Measurements from ENCODE around the gene HEATR1.

HEATR1 gene

GRCh38 chr1:236541710-236542109 is 62.6 kb downstream of the HEATR1 start:
- DNase-seq (ENCODE audit: low spot score) = no peak

DNA sequence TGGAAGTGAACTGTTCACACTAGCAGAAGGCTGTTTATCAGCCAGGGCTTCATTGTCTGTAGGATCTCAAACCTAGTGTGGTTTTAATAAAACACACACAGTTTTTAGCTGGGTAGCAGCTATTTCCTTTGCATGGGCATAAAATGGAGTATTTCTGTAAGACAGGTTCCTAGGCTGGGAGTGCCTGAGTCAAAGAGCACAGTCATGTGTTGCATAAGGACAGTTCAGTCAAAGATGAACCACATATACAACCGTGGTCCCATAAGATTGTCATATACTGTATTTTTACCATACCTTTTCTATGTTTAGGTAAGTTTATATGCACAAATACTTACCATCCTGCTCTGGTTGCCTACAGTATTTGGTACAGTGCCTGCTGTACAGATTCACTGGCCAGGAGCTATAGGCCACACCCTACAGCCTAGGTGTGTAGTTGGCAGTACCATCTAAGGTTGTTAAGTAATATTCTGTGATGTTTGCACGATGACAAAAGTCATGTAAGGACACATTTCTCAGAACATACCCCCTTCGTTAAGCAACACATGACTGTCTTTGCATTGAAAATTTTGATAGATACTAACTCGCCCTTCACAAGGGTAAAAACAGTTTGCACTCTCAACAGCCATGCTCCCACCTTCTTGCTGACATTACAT is 63.4 kb downstream of the HEATR1 start:
- no peak for DNase-seq (ENCODE audit: low spot score)

DNA sequence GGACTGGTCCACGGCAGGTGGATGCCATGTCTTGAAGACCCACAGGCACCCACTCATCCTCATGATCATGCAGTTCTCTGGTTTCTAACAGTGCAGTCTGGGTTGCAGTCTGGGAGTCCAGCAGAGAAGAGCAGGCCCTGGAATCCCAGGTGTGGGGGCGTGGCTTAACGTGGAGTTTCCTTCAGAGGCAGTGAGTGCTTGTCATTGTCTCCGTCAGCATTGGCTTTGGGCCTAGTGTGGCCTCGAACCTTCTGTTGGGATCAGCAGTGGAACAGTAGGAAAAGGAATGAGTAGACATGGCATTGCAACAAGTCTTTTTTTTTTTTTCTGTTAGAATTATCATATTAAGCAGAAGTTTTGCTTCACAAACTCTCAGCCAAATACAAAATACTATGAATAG is 67.8 kb downstream of the HEATR1 start:
- no peak for DNase-seq (ENCODE audit: low spot score)

GRCh38 chr1:236535662-236536161 is 68.6 kb downstream of the HEATR1 start:
- no peak for DNase-seq (ENCODE audit: low spot score)

- DNase-seq (ENCODE audit: low spot score) = no peak
Measured at GRCh38 chr1:236535190-236535589, 69.1 kb downstream of the HEATR1 start.

DNA sequence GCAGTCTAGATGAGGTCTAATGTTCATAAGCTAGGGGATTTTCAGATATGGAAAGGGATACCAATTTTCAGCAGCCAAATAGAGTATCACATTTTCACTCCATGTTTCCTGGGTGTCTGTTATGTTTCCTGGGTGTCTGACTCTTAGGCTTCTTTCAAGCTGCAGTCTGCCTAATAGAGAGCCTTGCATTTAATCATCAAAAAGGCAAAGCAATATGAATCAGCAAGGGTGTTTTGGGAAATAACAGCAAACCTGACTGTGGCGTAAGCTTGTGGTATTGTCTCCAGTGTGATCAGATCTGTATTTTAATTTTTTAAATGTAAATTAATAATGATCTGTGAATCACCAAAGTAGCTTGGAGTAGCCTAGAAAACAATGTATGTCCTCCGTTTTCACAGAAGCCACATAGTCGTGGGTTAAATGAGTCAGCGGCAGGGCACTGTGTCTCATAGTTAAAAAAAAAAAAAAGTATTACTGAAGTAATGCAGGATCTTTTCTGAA is 70.1 kb downstream of the HEATR1 start:
- no peak for DNase-seq (ENCODE audit: low spot score)

GRCh38 chr1:236532850-236533249 is 71.5 kb downstream of the HEATR1 start:
- no peak for DNase-seq (ENCODE audit: low spot score)

GRCh38 chr1:236530959-236531358 is 73.4 kb downstream of the HEATR1 start:
- DNase-seq (ENCODE audit: low spot score) = no peak

GRCh38 chr1:236530286-236530685 is 74.0 kb downstream of the HEATR1 start:
- no peak for DNase-seq (ENCODE audit: low spot score)

DNA sequence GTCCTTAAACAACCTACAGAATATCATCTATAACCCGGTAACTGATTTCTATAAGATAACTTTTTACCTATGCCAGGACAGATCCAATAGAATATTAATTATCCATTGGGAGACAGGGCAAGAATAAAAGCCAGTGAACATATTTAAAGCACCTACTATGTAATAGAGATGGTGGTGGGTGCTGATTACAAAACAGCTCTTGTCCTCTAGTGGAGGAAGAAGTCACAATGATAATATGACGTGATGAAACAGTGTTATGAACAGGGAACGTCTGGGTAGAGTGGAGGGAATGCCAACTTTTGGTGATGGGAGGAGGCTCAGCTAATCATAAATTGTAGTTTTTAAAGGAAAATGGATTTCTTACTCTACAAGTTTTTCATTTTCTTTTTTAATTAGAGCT is 78.2 kb downstream of the HEATR1 start:
- DNase-seq (ENCODE audit: low spot score) = no peak

DNA sequence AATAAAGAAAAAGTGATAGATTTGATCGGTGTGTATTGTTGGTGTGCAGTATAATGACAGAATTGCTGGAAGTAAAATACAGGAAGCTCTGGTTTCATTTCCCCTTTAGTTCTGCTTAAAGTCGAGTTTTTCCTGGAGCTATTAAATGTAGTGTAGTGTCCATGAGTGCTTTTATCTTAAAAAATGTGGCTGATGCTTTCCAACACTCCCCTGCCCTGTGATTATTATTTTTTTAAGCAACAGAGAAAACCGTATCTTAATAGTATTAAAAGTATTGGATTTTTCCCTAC is 79.5 kb downstream of the HEATR1 start:
- DNase-seq (ENCODE audit: low spot score) = no peak

GRCh38 chr1:236524142-236524894 is 80.0 kb downstream of the HEATR1 start:
- DNase-seq (ENCODE audit: low spot score) = peak; percentile 79

DNA sequence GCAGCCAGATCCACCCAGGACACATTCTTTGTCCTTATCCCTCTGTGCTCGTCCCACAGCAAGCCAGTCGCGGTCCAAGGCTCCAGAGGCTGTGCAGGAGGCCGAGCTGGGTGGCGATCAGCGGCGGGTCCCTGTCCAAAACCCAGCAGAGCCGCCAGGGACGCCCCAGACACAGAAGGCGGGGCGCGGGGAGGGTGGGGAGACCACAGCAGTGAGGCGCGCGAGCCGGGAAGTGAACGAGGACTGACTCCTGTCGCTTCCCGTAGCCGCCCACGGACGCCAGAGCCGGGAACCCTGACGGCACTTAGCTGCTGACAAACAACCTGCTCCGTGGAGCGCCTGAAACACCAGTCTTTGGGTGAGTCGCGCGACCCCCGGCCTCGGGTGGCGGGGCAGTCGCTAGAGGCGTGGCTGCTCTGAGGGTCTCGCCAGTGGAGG is 80.6 kb downstream of the HEATR1 start, which contains the start of gene LGALS8:
LGALS8 (plus strand) TSS at position 279 of the 438 bp plus-strand sequence. CDS start 2,089 bp downstream, outside the sequence.
- DNase-seq (ENCODE audit: low spot score) = peak; percentile 70

GRCh38 chr1:236522937-236523703 is 81.2 kb downstream of the HEATR1 start:
- no peak for DNase-seq (ENCODE audit: low spot score)

DNA sequence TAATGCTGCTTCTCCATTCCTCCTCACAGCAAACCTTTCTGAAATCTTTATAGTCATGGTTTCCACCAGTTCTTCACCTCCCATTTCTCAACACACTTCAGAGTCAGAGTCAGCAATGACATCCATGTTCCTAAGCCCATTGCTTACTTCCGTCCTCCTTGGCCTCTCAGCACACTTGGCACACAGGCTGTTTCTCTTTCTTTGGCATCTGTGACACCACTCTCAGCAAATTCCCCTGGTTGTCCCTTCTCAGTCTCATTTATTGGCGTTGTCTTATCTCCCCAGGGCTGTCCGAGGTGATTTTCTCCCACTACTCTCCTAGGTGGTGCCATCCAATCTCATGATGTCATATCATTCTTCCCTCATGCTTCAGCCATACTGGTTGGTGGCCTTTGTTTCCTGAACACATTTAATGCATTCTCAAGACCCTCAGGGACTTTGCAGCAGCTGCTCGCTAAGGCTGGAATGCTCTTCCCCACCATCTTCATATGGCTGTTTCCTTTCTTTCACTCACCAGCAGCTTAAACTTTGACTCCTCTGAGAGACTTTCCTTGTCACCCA is 83.8 kb downstream of the HEATR1 start:
- DNase-seq (ENCODE audit: low spot score) = no peak

DNA sequence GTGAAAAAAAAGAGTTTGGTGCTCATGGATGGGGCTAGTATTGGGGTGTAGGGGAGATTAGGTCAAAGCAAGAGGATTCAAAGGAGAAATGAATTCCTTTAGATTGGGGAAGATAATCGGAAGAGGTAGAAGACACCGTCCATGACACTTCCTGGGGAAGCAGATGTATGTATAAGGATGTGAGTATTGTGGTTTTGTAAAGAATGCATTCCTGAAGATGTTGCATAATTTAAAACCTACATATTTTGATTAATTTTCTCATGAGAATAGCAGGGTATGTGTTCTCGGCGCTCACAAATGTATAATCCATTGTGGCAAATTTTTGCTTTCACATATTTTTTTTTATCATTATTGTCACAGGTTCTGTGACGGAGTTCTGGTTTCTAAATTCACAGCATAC is 86.0 kb downstream of the HEATR1 start:
- DNase-seq (ENCODE audit: low spot score) = no peak

GRCh38 chr1:236516929-236517704 is 87.2 kb downstream of the HEATR1 start:
- peak; percentile 76 for DNase-seq (ENCODE audit: low spot score)

DNA sequence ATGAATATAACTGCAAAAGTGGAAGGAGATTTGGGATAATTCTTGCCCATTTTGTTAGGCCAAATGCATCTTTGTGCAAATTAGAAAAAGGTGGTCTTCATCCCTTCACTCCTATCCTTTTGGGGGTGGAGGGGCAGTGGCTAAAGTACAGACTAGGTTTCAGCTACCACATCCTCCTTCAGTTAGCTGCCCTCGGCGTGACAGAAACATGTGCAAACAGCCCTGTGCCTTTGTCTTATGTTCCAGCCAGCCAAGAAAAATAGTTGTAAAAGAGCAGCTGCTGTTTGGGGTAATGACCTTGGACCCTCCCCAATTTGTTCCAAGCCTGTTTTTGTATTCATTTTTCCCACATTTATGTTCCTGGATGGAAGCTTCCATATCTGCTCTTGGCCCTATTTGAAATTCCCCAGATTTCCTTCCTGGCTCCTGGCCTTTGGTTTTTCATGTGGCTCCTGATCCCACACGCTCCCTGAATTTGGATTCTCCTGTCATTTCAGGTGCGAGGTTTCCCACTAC is 88.8 kb downstream of the HEATR1 start:
- no peak for DNase-seq (ENCODE audit: low spot score)

DNA sequence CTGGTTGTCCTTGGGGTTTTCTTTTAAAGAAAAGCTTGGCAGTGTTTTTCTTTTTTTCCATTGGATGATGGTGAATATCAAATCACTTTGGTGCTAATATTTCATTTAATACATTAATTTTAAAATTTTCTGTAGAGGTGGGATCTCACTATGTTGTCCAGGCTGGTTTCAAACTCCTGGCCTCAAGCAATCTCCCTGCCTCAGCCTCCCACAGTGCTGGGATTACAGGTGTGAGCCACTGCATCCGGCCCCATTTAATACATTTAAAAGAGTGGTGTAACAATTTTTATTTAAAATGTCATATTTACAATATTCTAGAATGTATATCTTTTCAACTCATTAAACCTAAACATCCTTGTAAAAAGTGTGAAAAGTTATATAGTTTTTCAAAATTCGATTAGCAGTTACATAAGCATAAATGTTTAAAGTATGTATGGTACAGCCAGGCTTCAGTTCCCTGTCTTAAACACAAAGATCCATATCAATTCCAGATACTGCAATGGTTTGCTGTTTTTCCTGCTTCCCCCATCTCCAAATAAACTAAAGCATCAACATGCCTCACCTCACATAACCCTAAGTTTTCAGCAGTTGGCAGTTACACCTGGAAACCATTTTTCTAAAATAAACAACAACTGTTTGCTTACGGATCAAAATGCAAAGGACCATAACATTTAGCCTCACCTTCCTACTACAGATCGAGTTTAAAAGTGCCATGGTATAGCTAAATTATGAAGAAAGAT is 89.4 kb downstream of the HEATR1 start:
- no peak for DNase-seq (ENCODE audit: low spot score)

DNA sequence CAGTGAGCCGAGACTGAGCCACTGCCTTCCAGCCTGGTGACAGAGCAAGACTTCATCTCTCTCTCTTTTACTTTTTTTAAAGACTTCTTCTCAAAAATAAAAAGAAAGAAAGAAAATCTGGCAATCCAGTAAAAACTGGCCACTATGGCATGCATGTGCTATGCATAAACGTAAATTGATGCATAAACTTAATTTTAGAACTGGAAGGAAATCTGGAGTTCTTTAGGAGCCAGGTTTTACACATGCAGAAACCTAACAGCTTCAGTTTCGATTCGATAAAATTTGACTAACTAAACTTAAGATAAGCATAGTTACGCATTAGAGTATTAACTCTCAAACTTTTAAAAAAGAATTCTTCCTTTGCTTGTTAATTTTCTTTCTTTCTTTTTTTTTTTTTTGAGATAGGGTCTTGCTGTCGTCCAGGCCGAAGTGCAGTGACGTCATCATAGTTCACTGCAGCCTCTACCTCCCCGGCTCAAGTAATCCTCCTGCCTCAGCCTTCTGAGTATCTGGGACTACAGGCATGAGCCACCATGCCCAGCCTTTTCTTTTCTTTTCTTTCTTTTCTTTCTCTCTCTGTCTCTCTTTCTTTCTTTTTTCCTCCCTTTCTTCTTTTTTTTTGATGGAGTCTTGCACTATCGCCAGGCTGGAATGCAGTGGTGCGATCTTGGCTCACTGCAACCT is 92.4 kb downstream of the HEATR1 start:
- DNase-seq (ENCODE audit: low spot score) = no peak
